ENCODE data around the gene PLBD1.

The PLBD1 gene

GRCh38 chr12:14597480-14597879 is 29.8 kb upstream of the PLBD1 start:
- Histone ChIP-seq H3K9me2 (ENCODE audit: low read depth, low read length) (no peaks in the 10 kb centered on the region), H2AFZ (ENCODE audit: low read length) (no peak overlapping the region), H3K9me3 (ENCODE audit: low read length) (0 out of 2 replicates have a peak, but pooled peaks cover 3% of the 10 kb centered on the region), H3K9ac (ENCODE audit: low read length) (no peak overlapping the region), H3K27me3 (ENCODE audit: insufficient read depth, low read length) (no peaks in the 10 kb centered on the region), H3K4me3 (ENCODE audit: low read depth, low read length, poor library complexity, severe bottlenecking) (no peak overlapping the region), H3F3A (ENCODE audit: insufficient read depth, low read length) (no peaks in the 10 kb centered on the region), H3K4me1 (ENCODE audit: insufficient read depth, low read length, severe bottlenecking) (peaks cover 5% of the 10 kb centered on the region), H3K79me2 (ENCODE audit: insufficient read depth, low read length) (no peaks in the 10 kb centered on the region), H3K4me2 (ENCODE audit: low read length) (no peak overlapping the region), H3K27ac (ENCODE audit: low read depth, low read length, poor library complexity, severe bottlenecking) (no peak overlapping the region), H4K20me1 (ENCODE audit: insufficient read depth, low read length) (no peaks in the 10 kb centered on the region), H3K36me3 (ENCODE audit: insufficient read depth, low read length) (no peaks in the 10 kb centered on the region; the same call in 1 of the 2 replicates)
- TF ChIP-seq EZH2 (IDR thresholded peaks at IDR 0.05; ENCODE audit: borderline replicate concordance, low read length): no peak
- no peak for TF ChIP-seq CTCF (IDR thresholded peaks at IDR 0.05; ENCODE audit: low read length)

GRCh38 chr12:14591719-14592118 is 24.0 kb upstream of the PLBD1 start:
- peak overlapping the region; percentile 55 for H3K9ac ChIP-seq (ENCODE audit: low read length)
- H3F3A ChIP-seq (ENCODE audit: insufficient read depth, low read length): no peaks in the 10 kb centered on the region; the same call in 1 of the 2 replicates
- H3K36me3 ChIP-seq (ENCODE audit: insufficient read depth, low read length): peaks cover 3% of the 10 kb centered on the region
- no peaks in the 10 kb centered on the region for H3K9me2 ChIP-seq (ENCODE audit: low read depth, low read length)
- H2AFZ ChIP-seq (ENCODE audit: low read length): no peak overlapping the region
- peak overlapping the region; percentile 81 for H3K27ac ChIP-seq (ENCODE audit: low read depth, low read length, poor library complexity, severe bottlenecking)
- no peaks in the 10 kb centered on the region for H3K79me2 ChIP-seq (ENCODE audit: insufficient read depth, low read length)
- H3K4me1 ChIP-seq (ENCODE audit: insufficient read depth, low read length, severe bottlenecking): peaks cover 30% of the 10 kb centered on the region
- H3K9me3 ChIP-seq (ENCODE audit: low read length): peaks cover 10% of the 10 kb centered on the region
- H3K4me3 ChIP-seq (ENCODE audit: low read depth, low read length, poor library complexity, severe bottlenecking): no peak overlapping the region
- no peaks in the 10 kb centered on the region for H4K20me1 ChIP-seq (ENCODE audit: insufficient read depth, low read length)
- no peak for TF ChIP-seq EZH2 (IDR thresholded peaks at IDR 0.05; ENCODE audit: borderline replicate concordance, low read length)
- TF ChIP-seq CTCF (IDR thresholded peaks at IDR 0.05; ENCODE audit: low read length): no peak
- no peaks in the 10 kb centered on the region for H3K27me3 ChIP-seq (ENCODE audit: insufficient read depth, low read length)
- H3K4me2 ChIP-seq (ENCODE audit: low read length): peak overlapping the region; percentile 37

GRCh38 chr12:14589169-14590004 is 21.7 kb upstream of the PLBD1 start:
- H3K4me2 ChIP-seq (ENCODE audit: low read length): no peak overlapping the region
- no peak overlapping the region for H3K9ac ChIP-seq (ENCODE audit: low read length)
- no peak overlapping the region for H2AFZ ChIP-seq (ENCODE audit: low read length)
- no peaks in the 10 kb centered on the region for H4K20me1 ChIP-seq (ENCODE audit: insufficient read depth, low read length)
- H3K27me3 ChIP-seq (ENCODE audit: insufficient read depth, low read length): no peaks in the 10 kb centered on the region
- peaks cover 10% of the 10 kb centered on the region for H3K9me3 ChIP-seq (ENCODE audit: low read length)
- peaks cover 30% of the 10 kb centered on the region for H3K4me1 ChIP-seq (ENCODE audit: insufficient read depth, low read length, severe bottlenecking)
- peak overlapping the region; percentile 81 for H3K27ac ChIP-seq (ENCODE audit: low read depth, low read length, poor library complexity, severe bottlenecking)
- no peaks in the 10 kb centered on the region for H3K79me2 ChIP-seq (ENCODE audit: insufficient read depth, low read length)
- H3K9me2 ChIP-seq (ENCODE audit: low read depth, low read length): no peaks in the 10 kb centered on the region
- no peaks in the 10 kb centered on the region; the same call in 1 of the 2 replicates for H3F3A ChIP-seq (ENCODE audit: insufficient read depth, low read length)
- TF ChIP-seq EZH2 (IDR thresholded peaks at IDR 0.05; ENCODE audit: borderline replicate concordance, low read length) (no peak), CTCF (IDR thresholded peaks at IDR 0.05; ENCODE audit: low read length) (no peak)
- H3K36me3 ChIP-seq (ENCODE audit: insufficient read depth, low read length): peaks cover 3% of the 10 kb centered on the region
- H3K4me3 ChIP-seq (ENCODE audit: low read depth, low read length, poor library complexity, severe bottlenecking): no peak overlapping the region

Data from OCI-LY1 (cell line).